C4-2B (cell line): ENCODE data around the gene DPEP1.

Experiments used
- ZFX ChIP-seq: fragments of 450-650 bp; IDR thresholded peaks from 2 replicates; pipeline ENCODE4 v1.6.1; 2017
- TF ChIP-seq, protein P1 (sequence below): fragments of 450-650 bp; conservative IDR thresholded peaks from 2 replicates; pipeline ENCODE4 v1.5.1; 2017; ENCODE audit warnings: mild to moderate bottlenecking

DNA sequence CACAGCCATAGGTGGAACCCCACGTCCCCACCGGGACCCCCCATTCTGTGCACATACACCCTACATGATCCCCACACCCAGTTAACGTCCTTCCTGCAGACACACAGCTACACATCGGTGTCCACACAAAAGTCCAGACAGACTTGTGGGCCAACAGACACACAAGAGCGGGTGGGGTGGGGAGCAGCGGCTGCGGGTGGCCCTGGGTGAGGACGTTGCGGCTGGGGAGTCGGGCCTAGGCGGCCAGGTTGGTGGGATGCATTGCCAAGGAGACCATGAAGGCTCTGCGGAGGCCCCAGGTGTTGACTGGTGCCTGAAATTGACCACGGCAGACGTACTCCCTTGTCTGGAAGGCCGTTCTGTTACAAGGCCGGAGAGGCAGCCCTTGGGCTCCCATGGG, 8.7 kb upstream of the DPEP1 start:
- TF ChIP-seq, protein P1, sequence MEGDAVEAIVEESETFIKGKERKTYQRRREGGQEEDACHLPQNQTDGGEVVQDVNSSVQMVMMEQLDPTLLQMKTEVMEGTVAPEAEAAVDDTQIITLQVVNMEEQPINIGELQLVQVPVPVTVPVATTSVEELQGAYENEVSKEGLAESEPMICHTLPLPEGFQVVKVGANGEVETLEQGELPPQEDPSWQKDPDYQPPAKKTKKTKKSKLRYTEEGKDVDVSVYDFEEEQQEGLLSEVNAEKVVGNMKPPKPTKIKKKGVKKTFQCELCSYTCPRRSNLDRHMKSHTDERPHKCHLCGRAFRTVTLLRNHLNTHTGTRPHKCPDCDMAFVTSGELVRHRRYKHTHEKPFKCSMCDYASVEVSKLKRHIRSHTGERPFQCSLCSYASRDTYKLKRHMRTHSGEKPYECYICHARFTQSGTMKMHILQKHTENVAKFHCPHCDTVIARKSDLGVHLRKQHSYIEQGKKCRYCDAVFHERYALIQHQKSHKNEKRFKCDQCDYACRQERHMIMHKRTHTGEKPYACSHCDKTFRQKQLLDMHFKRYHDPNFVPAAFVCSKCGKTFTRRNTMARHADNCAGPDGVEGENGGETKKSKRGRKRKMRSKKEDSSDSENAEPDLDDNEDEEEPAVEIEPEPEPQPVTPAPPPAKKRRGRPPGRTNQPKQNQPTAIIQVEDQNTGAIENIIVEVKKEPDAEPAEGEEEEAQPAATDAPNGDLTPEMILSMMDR, result no peak
- TF ChIP-seq ZFX, result no peak
